WI38 (cell line): Measurements from ENCODE around the gene HADH.

ENCODE experiments used
- H3K4me3 ChIP-seq: 2 replicates; pipeline ENCODE4 v1.5.1; 2011; ENCODE audit warnings: low read depth, mild to moderate bottlenecking, control low read depth, low read length
- TF ChIP-seq, protein P1 (sequence below): IDR thresholded peaks from 2 replicates; pipeline ENCODE4 v1.5.1; 2012; ENCODE audit warnings: low read depth, mild to moderate bottlenecking, control low read depth, low read length

HADH gene

DNA sequence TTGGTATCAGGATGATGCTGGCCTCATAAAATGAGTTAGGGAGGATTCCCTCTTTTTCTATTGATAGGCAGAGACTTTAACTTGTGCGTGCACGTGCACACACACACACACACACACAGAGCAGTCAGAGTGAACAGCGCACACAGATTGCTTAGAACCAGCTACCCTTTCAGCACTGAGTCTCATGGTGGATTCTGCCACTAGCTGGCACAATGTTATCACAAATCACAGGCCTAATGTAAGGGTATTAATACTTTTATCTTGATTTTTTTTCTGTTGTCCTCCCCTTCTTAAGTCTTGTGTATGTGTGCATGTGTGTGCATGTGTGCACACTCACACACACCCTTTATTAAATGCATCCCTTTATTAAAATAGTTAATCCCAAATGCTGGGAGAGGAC is 53.2 kb downstream of the HADH start:
- TF ChIP-seq, protein P1, sequence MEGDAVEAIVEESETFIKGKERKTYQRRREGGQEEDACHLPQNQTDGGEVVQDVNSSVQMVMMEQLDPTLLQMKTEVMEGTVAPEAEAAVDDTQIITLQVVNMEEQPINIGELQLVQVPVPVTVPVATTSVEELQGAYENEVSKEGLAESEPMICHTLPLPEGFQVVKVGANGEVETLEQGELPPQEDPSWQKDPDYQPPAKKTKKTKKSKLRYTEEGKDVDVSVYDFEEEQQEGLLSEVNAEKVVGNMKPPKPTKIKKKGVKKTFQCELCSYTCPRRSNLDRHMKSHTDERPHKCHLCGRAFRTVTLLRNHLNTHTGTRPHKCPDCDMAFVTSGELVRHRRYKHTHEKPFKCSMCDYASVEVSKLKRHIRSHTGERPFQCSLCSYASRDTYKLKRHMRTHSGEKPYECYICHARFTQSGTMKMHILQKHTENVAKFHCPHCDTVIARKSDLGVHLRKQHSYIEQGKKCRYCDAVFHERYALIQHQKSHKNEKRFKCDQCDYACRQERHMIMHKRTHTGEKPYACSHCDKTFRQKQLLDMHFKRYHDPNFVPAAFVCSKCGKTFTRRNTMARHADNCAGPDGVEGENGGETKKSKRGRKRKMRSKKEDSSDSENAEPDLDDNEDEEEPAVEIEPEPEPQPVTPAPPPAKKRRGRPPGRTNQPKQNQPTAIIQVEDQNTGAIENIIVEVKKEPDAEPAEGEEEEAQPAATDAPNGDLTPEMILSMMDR, result no peak
- H3K4me3 ChIP-seq, result no peak overlapping the region

DNA sequence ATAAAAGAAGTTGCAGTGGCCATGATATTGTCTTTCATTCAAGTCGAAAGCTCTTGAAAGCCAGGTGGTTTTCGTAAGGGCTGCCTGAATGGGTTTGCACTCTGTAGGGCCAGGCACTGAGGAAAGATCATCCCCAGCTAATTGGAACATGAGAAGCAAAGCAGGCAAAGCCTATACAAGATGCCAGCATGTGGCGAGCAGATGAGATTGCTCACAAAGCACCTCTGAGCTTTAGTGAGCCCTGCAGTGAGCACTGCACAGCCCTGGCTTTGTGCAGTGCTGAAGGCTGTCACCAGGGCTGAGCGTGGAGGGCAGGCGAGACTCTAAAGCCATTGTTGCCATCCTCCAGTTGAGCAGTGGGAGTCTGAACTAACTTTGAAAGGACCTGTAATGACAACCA is 53.8 kb downstream of the HADH start:
- no peak overlapping the region for H3K4me3 ChIP-seq
- TF ChIP-seq, protein P1, result no peak

DNA sequence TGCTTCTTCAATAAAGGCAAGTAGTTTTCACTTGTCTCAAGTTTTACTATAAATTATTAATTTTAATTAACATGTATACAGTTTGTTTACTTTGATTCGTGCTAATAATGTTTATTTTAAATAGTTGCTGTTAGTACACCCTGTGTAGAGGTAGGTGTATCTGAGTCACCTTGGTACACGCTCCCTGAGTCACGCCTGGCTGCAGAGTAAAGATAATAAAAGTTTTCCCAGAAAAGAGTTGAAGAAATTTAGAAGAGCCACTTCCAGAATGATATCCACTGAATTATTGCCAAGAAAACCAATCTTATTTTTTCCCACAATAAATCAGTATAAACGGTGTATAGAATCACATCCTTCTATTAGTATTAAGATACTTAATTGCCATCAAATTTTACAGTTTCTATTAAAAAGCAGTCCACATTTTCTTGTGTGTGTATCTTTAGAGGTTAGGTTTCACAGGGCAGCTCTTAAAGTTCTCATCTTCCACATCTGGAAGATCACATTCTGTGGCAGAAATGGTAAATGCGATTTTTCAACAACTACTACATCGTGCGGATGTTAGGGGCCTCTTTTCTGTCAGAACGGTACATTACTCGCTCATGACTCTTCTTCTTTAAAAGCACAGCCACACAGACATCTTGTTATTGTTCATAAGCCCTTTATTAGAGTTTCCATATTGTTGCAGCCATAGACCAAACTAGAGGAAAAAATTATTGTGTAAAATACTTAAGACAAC is 55.4 kb downstream of the HADH start:
- TF ChIP-seq, protein P1, result no peak
- no peak overlapping the region for H3K4me3 ChIP-seq

DNA sequence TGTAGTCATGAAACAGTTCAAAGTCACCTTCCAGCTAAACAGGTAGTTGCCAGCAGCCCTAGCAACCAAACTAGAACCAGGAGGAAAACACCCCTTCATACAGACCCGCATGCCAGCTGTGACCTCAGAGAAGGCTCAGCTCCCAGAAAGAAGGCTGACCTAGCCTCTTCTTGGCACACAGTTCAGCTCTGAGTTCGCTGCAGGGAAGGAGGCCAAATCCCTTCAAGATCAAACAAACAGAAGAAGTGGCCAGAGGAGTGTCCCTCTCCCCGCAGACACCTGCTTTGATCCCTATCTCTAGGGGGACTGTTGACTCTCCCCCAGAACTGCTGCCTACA is 56.0 kb downstream of the HADH start:
- TF ChIP-seq, protein P1, result no peak
- no peak overlapping the region for H3K4me3 ChIP-seq

DNA sequence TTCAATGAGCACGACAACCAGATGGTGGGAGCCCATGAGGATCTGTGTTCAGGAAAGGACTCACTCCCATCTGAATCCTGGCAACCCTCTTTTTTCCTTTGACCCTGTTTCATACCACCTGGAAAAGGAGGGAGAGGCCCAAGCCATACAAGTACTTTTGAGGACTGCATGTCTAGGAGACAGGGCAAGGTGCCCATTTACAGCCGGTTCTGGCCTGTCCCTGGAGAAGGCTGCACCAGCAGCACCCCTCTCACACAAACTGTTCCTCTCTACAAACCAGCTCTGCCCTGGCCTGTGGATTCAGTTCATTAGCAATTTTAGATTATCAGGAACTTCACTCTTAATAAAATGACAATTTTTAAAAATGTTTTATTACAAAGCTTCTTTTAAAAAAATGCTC is 57.5 kb downstream of the HADH start:
- H3K4me3 ChIP-seq, result no peak overlapping the region
- TF ChIP-seq, protein P1, result no peak

DNA sequence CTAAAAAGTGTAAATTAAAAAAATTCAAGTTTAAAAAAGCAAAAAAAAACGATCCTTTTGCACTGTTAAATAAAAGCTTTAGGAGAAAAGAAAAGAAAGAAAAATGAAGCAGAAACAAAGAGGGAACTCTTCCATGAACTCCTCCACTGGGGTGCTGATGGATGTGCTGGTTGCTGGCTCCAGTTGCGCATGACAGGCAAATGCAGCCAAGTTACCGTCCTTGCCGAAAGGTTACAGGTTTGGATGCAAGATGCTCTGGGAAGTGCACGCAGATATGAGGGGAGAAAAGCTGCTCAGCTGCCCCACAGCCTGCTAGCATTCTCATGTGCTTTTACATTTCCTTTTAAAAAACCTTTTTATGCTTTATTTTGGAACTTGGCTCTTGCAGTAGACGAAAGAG is 58.5 kb downstream of the HADH start:
- TF ChIP-seq, protein P1, result no peak
- H3K4me3 ChIP-seq, result no peak overlapping the region

DNA sequence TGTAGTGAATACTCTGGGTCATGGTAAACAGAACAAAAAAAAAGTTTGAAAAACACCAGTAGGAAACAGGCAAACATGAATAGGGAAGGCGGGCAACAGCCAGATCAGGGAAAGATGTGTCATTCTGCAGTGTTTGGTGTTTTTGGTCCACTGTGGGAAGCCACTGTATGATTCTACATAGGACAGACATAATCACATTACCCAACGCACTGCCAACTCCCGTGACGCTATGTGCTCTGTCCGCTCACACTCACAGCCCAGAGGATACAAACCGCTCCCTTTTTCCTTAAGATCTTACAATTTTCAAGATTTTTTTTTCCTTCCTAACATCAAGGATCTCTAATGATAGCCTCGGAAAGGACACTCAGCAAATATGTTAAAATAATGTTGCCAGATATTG is 59.3 kb downstream of the HADH start:
- TF ChIP-seq, protein P1, result no peak
- H3K4me3 ChIP-seq, result no peak overlapping the region
